ENCODE measurements around the gene CRTAC1. TPM values are rescaled to one million over a fixed set of nuclear protein-coding genes. Genes with fewer than 3 reads are reported as not detected.
"Not testable (repeated sequence)": the region's sequence is repeated elsewhere in the genome, so short reads cannot be mapped to it uniquely, and the experiment has no call there.

Gene CRTAC1
- total and polyA plus RNA-seq, 4 donors: 0.14 to 0.33 (median 0.26) TPM

GRCh38 chr10:97843281-97843671, 187.1 kb downstream of the CRTAC1 start:
- no peak for TF ChIP-seq REST (IDR thresholded peaks at IDR 0.05)
- no peak for TF ChIP-seq ZBTB33 (IDR thresholded peaks at IDR 0.05)
- no peak for TF ChIP-seq MAX (IDR thresholded peaks at IDR 0.05)
- TF ChIP-seq RAD21 (IDR thresholded peaks at IDR 0.05): no peak
- no peak for TF ChIP-seq HNF4G (IDR thresholded peaks at IDR 0.05)
- no peak for TF ChIP-seq GABPA (IDR thresholded peaks at IDR 0.05 in 1 of 2, conservative IDR thresholded peaks at IDR 0.05 in 1 of 2)
- no peak for DNase-seq (ENCODE audit: low spot score)
- no peak overlapping the region for H3K4me3 ChIP-seq (ENCODE audit: low read depth in 1 of 3, low read length in 3 of 3)
- 44% methylated on average over 2 of the region's 2 CpGs for WGBS
- H3K9me3 ChIP-seq (ENCODE audit: control insufficient read depth in 4 of 4, low read length in 3 of 4): peaks cover 0 to 2% (median 1%) of the 10 kb centered on the region in 4 donors
- H3K9ac ChIP-seq (ENCODE audit: low read depth in 1 of 2, low read length in 2 of 2): no peak overlapping the region
- peaks cover 0 to 7% (median 0%) of the 10 kb centered on the region in 4 donors for H3K27me3 ChIP-seq (ENCODE audit: control insufficient read depth in 4 of 4, insufficient read depth in 4 of 4, low read length in 3 of 4)
- no peaks in the 10 kb centered on the region for H3K4me1 ChIP-seq (ENCODE audit: control insufficient read depth in 4 of 4, insufficient read depth in 4 of 4, low read length in 3 of 4)
- no peak overlapping the region for H3K27ac ChIP-seq (ENCODE audit: low read depth in 1 of 2, low read length in 2 of 2)
- H3K36me3 ChIP-seq (ENCODE audit: control insufficient read depth in 4 of 4, insufficient read depth in 3 of 4, low read depth in 1 of 4, low read length in 3 of 4): no peaks in the 10 kb centered on the region

- WGBS: 49% methylated on average over 7 of the region's 7 CpGs
- peaks cover 0 to 7% (median 0%) of the 10 kb centered on the region in 4 donors for H3K27me3 ChIP-seq (ENCODE audit: control insufficient read depth in 4 of 4, insufficient read depth in 4 of 4, low read length in 3 of 4)
- H3K9me3 ChIP-seq (ENCODE audit: control insufficient read depth in 4 of 4, low read length in 3 of 4): peaks cover 0 to 2% (median 1%) of the 10 kb centered on the region in 4 donors
- H3K27ac ChIP-seq (ENCODE audit: low read depth in 1 of 2, low read length in 2 of 2): no peak overlapping the region
- H3K36me3 ChIP-seq (ENCODE audit: control insufficient read depth in 4 of 4, insufficient read depth in 3 of 4, low read depth in 1 of 4, low read length in 3 of 4): no peaks in the 10 kb centered on the region
- no peak for DNase-seq (ENCODE audit: low spot score)
- TF ChIP-seq ZBTB33 (IDR thresholded peaks at IDR 0.05) (no peak), RXRA (IDR thresholded peaks at IDR 0.05) (no peak), FOXA2 (IDR thresholded peaks at IDR 0.05) (no peak), RAD21 (IDR thresholded peaks at IDR 0.05) (no peak), ATF3 (IDR thresholded peaks at IDR 0.05) (no peak)
- H3K4me1 ChIP-seq (ENCODE audit: control insufficient read depth in 4 of 4, insufficient read depth in 4 of 4, low read length in 3 of 4): no peaks in the 10 kb centered on the region
- no peak overlapping the region for H3K4me3 ChIP-seq (ENCODE audit: low read depth in 1 of 3, low read length in 3 of 3)
- no peak overlapping the region for H3K9ac ChIP-seq (ENCODE audit: low read depth in 1 of 2, low read length in 2 of 2)
Observed at GRCh38 chr10:97842656-97843280, 187.7 kb downstream of the CRTAC1 start.

GRCh38 chr10:97842114-97842513, 188.3 kb downstream of the CRTAC1 start:
- H3K4me1 ChIP-seq (ENCODE audit: control insufficient read depth in 4 of 4, insufficient read depth in 4 of 4, low read length in 3 of 4); H3K9me3 ChIP-seq (ENCODE audit: control insufficient read depth in 4 of 4, low read length in 3 of 4); H3K4me3 ChIP-seq (ENCODE audit: low read depth in 1 of 3, low read length in 3 of 3); H3K27me3 ChIP-seq (ENCODE audit: control insufficient read depth in 4 of 4, insufficient read depth in 4 of 4, low read length in 3 of 4); H3K9ac ChIP-seq (ENCODE audit: low read depth in 1 of 2, low read length in 2 of 2); DNase-seq (ENCODE audit: low spot score); H3K27ac ChIP-seq (ENCODE audit: low read depth in 1 of 2, low read length in 2 of 2); H3K36me3 ChIP-seq (ENCODE audit: control insufficient read depth in 4 of 4, insufficient read depth in 3 of 4, low read depth in 1 of 4, low read length in 3 of 4): not testable (repeated sequence)
- WGBS: 17% methylated on average over 2 of the region's 3 CpGs

- not testable (repeated sequence) for H3K9ac ChIP-seq (ENCODE audit: low read depth in 1 of 2, low read length in 2 of 2); H3K36me3 ChIP-seq (ENCODE audit: control insufficient read depth in 4 of 4, insufficient read depth in 3 of 4, low read depth in 1 of 4, low read length in 3 of 4); H3K4me1 ChIP-seq (ENCODE audit: control insufficient read depth in 4 of 4, insufficient read depth in 4 of 4, low read length in 3 of 4); H3K4me3 ChIP-seq (ENCODE audit: low read depth in 1 of 3, low read length in 3 of 3); DNase-seq (ENCODE audit: low spot score); H3K9me3 ChIP-seq (ENCODE audit: control insufficient read depth in 4 of 4, low read length in 3 of 4); H3K27ac ChIP-seq (ENCODE audit: low read depth in 1 of 2, low read length in 2 of 2)
- peaks cover 0 to 10% (median 0%) of the 10 kb centered on the region in 4 donors for H3K27me3 ChIP-seq (ENCODE audit: control insufficient read depth in 4 of 4, insufficient read depth in 4 of 4, low read length in 3 of 4)
- WGBS: 92% methylated on average over 14 of the region's 22 CpGs
Observed at GRCh38 chr10:97841166-97841565, 189.3 kb downstream of the CRTAC1 start.

All from liver (tissue), 9 donors.